CD14-positive monocyte (primary cell): ENCODE data around the gene MRPL24. TPM values are rescaled to one million over a fixed set of nuclear protein-coding genes. Genes with fewer than 3 reads are reported as not detected.

Experiments
- DNase-seq, 3 donors: peaks; one replicate each; pipeline ENCODE4 v3.0.0-alpha.2; 2011 to 2022
- H2AFZ ChIP-seq: 2 replicates; pipeline ENCODE4 v1.6.0; 2012; ENCODE audit warnings: mild to moderate bottlenecking, low read depth, low read length, inconsistent platforms; ENCODE audit not compliant: insufficient read depth, poor library complexity, severe bottlenecking
- H3K27ac ChIP-seq, 2 donors: 1 replicate in 1 of 2; 2 replicates in 1 of 2; pipeline ENCODE4 v1.5.1; 2012 to 2013; ENCODE audit warnings: low read length in 2 of 2, control low read depth in 1 of 2, inconsistent platforms in 1 of 2, low read depth in 1 of 2, mild to moderate bottlenecking in 1 of 2
- H3K27me3 ChIP-seq, 2 donors: one replicate each; pipeline versions ENCODE4 v1.6.0 to v1.6.1; 2011 to 2013; ENCODE audit warnings: low read length in 2 of 2; ENCODE audit not compliant: control insufficient read depth in 2 of 2, insufficient read depth in 2 of 2
- H3K36me3 ChIP-seq, 2 donors: replicated peaks in 1 of 2; 1 replicate in 1 of 2; 2 replicates in 1 of 2; pipeline versions ENCODE4 v1.5.1 to v1.6.1; 2012 to 2013; ENCODE audit warnings: low read length in 2 of 2, control low read depth in 1 of 2, inconsistent platforms in 1 of 2, mild to moderate bottlenecking in 1 of 2; ENCODE audit not compliant: insufficient read depth in 2 of 2, control insufficient read depth in 1 of 2
- H3K4me1 ChIP-seq, 2 donors: 1 replicate in 1 of 2; 2 replicates in 1 of 2; pipeline versions ENCODE4 v1.5.1 to v1.6.1; 2012 to 2013; ENCODE audit warnings: low read length in 2 of 2, control low read depth in 1 of 2, inconsistent platforms in 1 of 2, mild to moderate bottlenecking in 1 of 2, moderate library complexity in 1 of 2; ENCODE audit not compliant: insufficient read depth in 2 of 2, control insufficient read depth in 1 of 2
- H3K4me2 ChIP-seq: replicated peaks from 2 replicates; pipeline ENCODE3; 2012; ENCODE audit warnings: low read length, moderate library complexity, mild to moderate bottlenecking; ENCODE audit not compliant: poor library complexity, severe bottlenecking; ENCODE audit errors: extremely low read depth
- H3K4me3 ChIP-seq, 3 experiments: fragments of 200-600 bp in 1 of 3; sonication (generic) in 1 of 3; replicated peaks in 1 of 3; 1 replicate in 2 of 3; 2 replicates in 1 of 3; pipeline ENCODE4 v1.5.1; 2011 to 2013; ENCODE audit warnings: low read length in 3 of 3, mild to moderate bottlenecking in 3 of 3, control low read depth in 2 of 3, low read depth in 2 of 3, inconsistent platforms in 1 of 3, moderate library complexity in 1 of 3
- H3K79me2 ChIP-seq: 2 replicates; pipeline ENCODE4 v1.6.0; 2012; ENCODE audit warnings: mild to moderate bottlenecking, control low read depth, inconsistent platforms, low read length, moderate library complexity; ENCODE audit not compliant: insufficient read depth
- H3K9ac ChIP-seq: 2 replicates; pipeline ENCODE4 v1.6.0; 2017; ENCODE audit warnings: low read length, mild to moderate bottlenecking; ENCODE audit not compliant: insufficient read depth, poor library complexity, severe bottlenecking
- H3K9me3 ChIP-seq, 2 donors: replicated peaks in 1 of 2; 1 replicate in 1 of 2; 2 replicates in 1 of 2; pipeline versions ENCODE4 v1.5.1 to v1.6.1; 2012 to 2013; ENCODE audit warnings: low read length in 2 of 2, control low read depth in 1 of 2; ENCODE audit not compliant: control insufficient read depth in 1 of 2, insufficient read depth in 1 of 2
- H4K20me1 ChIP-seq: 2 replicates; pipeline ENCODE4 v1.6.0; 2012; ENCODE audit warnings: mild to moderate bottlenecking, low read length, control low read depth, moderate library complexity; ENCODE audit not compliant: insufficient read depth
- H3K27ac Mint-ChIP-seq, 7 donors: one replicate each; pipeline ENCODE4 v1.8.0; 2020; ENCODE audit warnings: mild to moderate bottlenecking in 7 of 7, mixed read lengths in 7 of 7, moderate library complexity in 6 of 7, inconsistent platforms in 2 of 7
- H3K27me3 Mint-ChIP-seq, 3 donors: one replicate each; pipeline ENCODE4 v1.8.0; 2021 to 2022; ENCODE audit warnings: low read depth in 3 of 3, mild to moderate bottlenecking in 3 of 3, mixed read lengths in 3 of 3, moderate library complexity in 3 of 3, inconsistent platforms in 1 of 3
- H3K36me3 Mint-ChIP-seq, 2 donors: one replicate each; pipeline ENCODE4 v1.8.0; 2020; ENCODE audit warnings: mixed read lengths in 2 of 2, inconsistent platforms in 1 of 2, mild to moderate bottlenecking in 1 of 2
- H3K4me1 Mint-ChIP-seq: one replicate; pipeline ENCODE4 v1.8.0; 2020; ENCODE audit warnings: mild to moderate bottlenecking, mixed read lengths
- H3K4me3 Mint-ChIP-seq, 2 donors: one replicate each; pipeline ENCODE4 v1.8.0; 2020; ENCODE audit warnings: mild to moderate bottlenecking in 2 of 2, mixed read lengths in 2 of 2, moderate library complexity in 1 of 2
- H3K9me3 Mint-ChIP-seq, 7 donors: one replicate each; pipeline ENCODE4 v1.8.0; 2020 to 2022; ENCODE audit warnings: mixed read lengths in 7 of 7, mild to moderate bottlenecking in 6 of 7, moderate library complexity in 6 of 7, inconsistent platforms in 2 of 7
- WGBS: methylation state at CpG from one replicate; pipeline ENCODE4 v1.1.5; 2013; ENCODE audit warnings: missing lambda C conversion rate; ENCODE audit not compliant: insufficient coverage; 5-methylcytosine and 5-hydroxymethylcytosine counted together
- intact Hi-C, 2 donors: fragments of 100-400 bp; cut with micrococcal nuclease; formaldehyde crosslinking; loops; one replicate each; pipeline versions ENCODE4 v1.15.0 to v1.15.1; 2023
- polyA plus RNA-seq, 3 donors: library from polyadenylated mRNA; depleted of rRNA in 1 of 3; unstranded in 2 of 3; stranded (reverse) in 1 of 3; fragments of 300-500 nt in 2 of 3; fragments of >200 nt in 1 of 3; fragmentation: Illumina TruSeq in 2 of 3; gene quantifications; 1 replicate in 2 of 3; 2 replicates in 1 of 3; pipeline ENCODE4 v1.2.3, GENCODE V29; 2012 to 2021
- TF ChIP-seq, protein P1 (sequence below): fragments of 200-600 bp; IDR thresholded peaks from one replicate; pipeline ENCODE4 v1.8.0; 2022; ENCODE audit warnings: antibody characterized with exemption, mild to moderate bottlenecking

Gene MRPL24
- polyA plus RNA-seq, 3 donors, result 28.7 to 47.0 (median 38.4) TPM

GRCh38 chr1:156689953-156690674, 50.8 kb downstream of the MRPL24 start:
- H2AFZ ChIP-seq, result no peak overlapping the region
- H3K9me3 ChIP-seq, result peaks cover 0 to 11% of the 10 kb centered on the region in 2 donors
- H3K4me3 ChIP-seq, result no peak overlapping the region
- peaks cover 24% of the 10 kb centered on the region for H3K4me1 Mint-ChIP-seq
- peak overlapping the region in 1 of 2 donors; percentile 91 for H3K4me3 Mint-ChIP-seq
- no peaks in the 10 kb centered on the region for H4K20me1 ChIP-seq
- H3K27me3 ChIP-seq, result peaks cover 33 to 61% of the 10 kb centered on the region in 2 donors
- no peak overlapping the region for H3K9ac ChIP-seq
- H3K36me3 Mint-ChIP-seq, result peaks cover 0 to 2% of the 10 kb centered on the region in 2 donors
- peaks cover 2 to 10% of the 10 kb centered on the region in 2 donors for H3K4me1 ChIP-seq
- no peak overlapping the region for H3K27ac Mint-ChIP-seq
- H3K4me2 ChIP-seq, result no peak overlapping the region
- peaks cover 67 to 82% (median 79%) of the 10 kb centered on the region in 3 donors for H3K27me3 Mint-ChIP-seq
- no peak overlapping the region for H3K27ac ChIP-seq
- 28% methylated on average over 8 of the region's 10 CpGs for WGBS
- peaks cover 0 to 15% (median 7%) of the 10 kb centered on the region in 7 donors for H3K9me3 Mint-ChIP-seq
- H3K36me3 ChIP-seq, result no peaks in the 10 kb centered on the region
- TF ChIP-seq, protein P1, sequence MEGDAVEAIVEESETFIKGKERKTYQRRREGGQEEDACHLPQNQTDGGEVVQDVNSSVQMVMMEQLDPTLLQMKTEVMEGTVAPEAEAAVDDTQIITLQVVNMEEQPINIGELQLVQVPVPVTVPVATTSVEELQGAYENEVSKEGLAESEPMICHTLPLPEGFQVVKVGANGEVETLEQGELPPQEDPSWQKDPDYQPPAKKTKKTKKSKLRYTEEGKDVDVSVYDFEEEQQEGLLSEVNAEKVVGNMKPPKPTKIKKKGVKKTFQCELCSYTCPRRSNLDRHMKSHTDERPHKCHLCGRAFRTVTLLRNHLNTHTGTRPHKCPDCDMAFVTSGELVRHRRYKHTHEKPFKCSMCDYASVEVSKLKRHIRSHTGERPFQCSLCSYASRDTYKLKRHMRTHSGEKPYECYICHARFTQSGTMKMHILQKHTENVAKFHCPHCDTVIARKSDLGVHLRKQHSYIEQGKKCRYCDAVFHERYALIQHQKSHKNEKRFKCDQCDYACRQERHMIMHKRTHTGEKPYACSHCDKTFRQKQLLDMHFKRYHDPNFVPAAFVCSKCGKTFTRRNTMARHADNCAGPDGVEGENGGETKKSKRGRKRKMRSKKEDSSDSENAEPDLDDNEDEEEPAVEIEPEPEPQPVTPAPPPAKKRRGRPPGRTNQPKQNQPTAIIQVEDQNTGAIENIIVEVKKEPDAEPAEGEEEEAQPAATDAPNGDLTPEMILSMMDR, result no peak
- H3K79me2 ChIP-seq, result no peaks in the 10 kb centered on the region
- DNase-seq, result no peak
- intact Hi-C loops, result loop anchor here (2.0 to 10.0 kb wide), 3 partner anchors 37 to 195 kb away; partner anchors contain the start of gene INSRR (in 1 of the 2)

DNA sequence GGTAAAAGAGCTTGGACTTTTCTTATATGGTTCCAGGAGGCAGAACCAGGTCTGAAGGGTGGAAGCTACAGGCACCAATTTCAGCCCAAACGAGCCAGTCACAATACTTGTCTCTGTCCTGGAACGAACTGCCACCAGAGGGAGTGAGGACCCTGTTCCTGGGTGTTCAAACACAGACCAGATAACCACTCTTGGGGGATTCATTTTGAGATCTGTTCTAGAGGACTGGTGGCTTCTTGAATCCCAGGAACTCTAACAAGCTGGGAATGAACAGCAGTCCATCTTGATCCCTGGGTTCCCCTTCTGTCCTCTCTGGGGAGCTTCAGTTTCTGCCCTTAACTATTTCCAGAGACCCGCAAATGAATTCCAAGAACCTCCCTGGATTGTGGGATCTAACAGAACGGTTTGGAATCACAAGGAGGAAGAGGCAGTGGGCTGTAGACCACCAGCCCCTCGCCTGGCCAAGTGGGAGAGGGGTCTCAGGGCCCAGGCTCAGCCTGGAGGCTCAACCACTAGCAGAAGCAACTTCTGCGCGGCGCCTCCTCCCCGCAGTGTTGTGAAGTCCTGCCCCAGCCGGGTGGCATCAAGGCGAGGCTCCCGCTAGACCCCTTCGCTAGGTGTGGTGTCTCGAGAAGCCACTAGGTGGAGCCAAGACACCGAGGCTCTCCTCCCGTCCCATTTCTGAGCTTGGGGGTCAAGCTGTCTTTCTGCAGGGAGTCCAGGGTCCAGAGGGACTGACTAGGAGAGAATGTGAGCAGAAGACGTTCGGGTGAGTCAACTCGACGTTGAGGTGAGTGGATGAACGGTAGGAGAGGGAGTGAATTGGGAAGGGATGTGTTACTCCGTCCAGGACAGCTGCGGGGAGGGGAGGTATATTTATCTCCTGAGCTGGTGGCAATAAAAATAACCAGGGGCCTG, 51.6 kb downstream of the MRPL24 start:
- peaks cover 0 to 15% (median 7%) of the 10 kb centered on the region in 7 donors for H3K9me3 Mint-ChIP-seq
- WGBS, result 1% methylated on average over 17 of the region's 23 CpGs
- no peak overlapping the region for H3K27ac ChIP-seq
- DNase-seq, result peak; percentile 54 to 69 (median 68)
- no peak overlapping the region for H3K9ac ChIP-seq
- no peaks in the 10 kb centered on the region for H3K36me3 ChIP-seq
- no peak overlapping the region for H3K4me2 ChIP-seq
- peaks cover 33 to 60% of the 10 kb centered on the region in 2 donors for H3K27me3 ChIP-seq
- peaks cover 0 to 11% of the 10 kb centered on the region in 2 donors for H3K9me3 ChIP-seq
- TF ChIP-seq, protein P1, result peak; percentile 92
- peaks cover 0 to 2% of the 10 kb centered on the region in 2 donors for H3K36me3 Mint-ChIP-seq
- peaks cover 26% of the 10 kb centered on the region for H3K4me1 Mint-ChIP-seq
- H2AFZ ChIP-seq, result no peak overlapping the region
- no peaks in the 10 kb centered on the region for H4K20me1 ChIP-seq
- intact Hi-C loops, result loop anchor here in 1 of 2 donors (2.0 kb wide), 1 partner anchor 38 kb away; no protein-coding TSS in a partner anchor
- H3K79me2 ChIP-seq, result no peaks in the 10 kb centered on the region
- H3K4me3 ChIP-seq, result no peak overlapping the region
- no peak overlapping the region for H3K27ac Mint-ChIP-seq
- peak overlapping the region in 1 of 2 donors; percentile 91 for H3K4me3 Mint-ChIP-seq
- H3K27me3 Mint-ChIP-seq, result peaks cover 64 to 84% (median 77%) of the 10 kb centered on the region in 3 donors
- H3K4me1 ChIP-seq, result peaks cover 2 to 10% of the 10 kb centered on the region in 2 donors
